Motor neuron (in vitro differentiated cells): ENCODE data around the gene PTPRD. TPM values are rescaled to one million over a fixed set of nuclear protein-coding genes. Genes with fewer than 3 reads are reported as not detected.

Source experiments
- ATAC-seq, 8 experiments: fragments of 200-7000 bp; cut with Tn5 transposase; replicated peaks in 6 of 8; 2 replicates each; pipeline ENCODE4 v1.8.0; 2021; ENCODE audit warnings: mild to moderate bottlenecking in 8 of 8, moderate library complexity in 8 of 8
- H3K27ac ChIP-seq, 2 donors: fragments of 250-450 bp; sonication (Bioruptor Pico); 2 replicates each; pipeline ENCODE4 v1.9.0; 2021; ENCODE audit warnings: antibody characterized with exemption in 2 of 2, mild to moderate bottlenecking in 2 of 2, moderate library complexity in 1 of 2
- H3K4me1 ChIP-seq, 2 donors: fragments of 250-450 bp; sonication (Bioruptor Pico); replicated peaks in 1 of 2; 2 replicates each; pipeline ENCODE4 v1.6.1; 2021; ENCODE audit warnings: antibody characterized with exemption in 2 of 2, mild to moderate bottlenecking in 2 of 2, moderate library complexity in 1 of 2
- H3K4me3 ChIP-seq, 5 donors: fragments of 250-450 bp; sonication (Bioruptor Pico); 2 replicates each; pipeline ENCODE4 v1.9.0; 2021; ENCODE audit warnings: antibody characterized with exemption in 5 of 5, mild to moderate bottlenecking in 5 of 5, moderate library complexity in 4 of 5
- WGBS, 10 experiments: fragments of 450-650 bp; shearing (Covaris generic); methylation state at CpG; one replicate each; pipeline ENCODE4 v1.0.0; 2022; 5-methylcytosine and 5-hydroxymethylcytosine counted together
- in situ Hi-C, 9 experiments: fragments of 400-800 bp; cut with MboI; loops; one replicate each; pipeline ENCODE4 v1.15.0; 2021; ENCODE audit warnings: low sequenced_read_pairs in 9 of 9, low pct_unique_long_range_greater_than_20kb in 2 of 9; ENCODE audit not compliant: unreplicated experiment in 9 of 9
- total RNA-seq, 8 experiments: library from RNA; unstranded; fragments of 300-600 nt; gene quantifications; 2 replicates each; pipeline versions ENCODE4 v1.2.3 to v1.2.4, GENCODE V29; 2022

The PTPRD gene
- total RNA-seq, 8 experiments from 2014 or later = 0.15 to 175 (median 72.8) TPM

GRCh38 chr9:10108815-10109214 lies 504.0 kb downstream of the PTPRD start:
- Histone ChIP-seq H3K27ac (no peak overlapping the region), H3K4me3 (no peak overlapping the region), H3K4me1 (peaks cover 0 to 8% of the 10 kb centered on the region in 2 donors)
- 3 to 100% (median 82%) methylated on average over 1 to 3 of the region's 3 CpGs for WGBS, 10 experiments
- ATAC-seq = no peak
- in situ Hi-C loops = no loop called here

- in situ Hi-C loops = no loop called here
- H3K4me3 ChIP-seq = no peak overlapping the region
- H3K27ac ChIP-seq = no peak overlapping the region
- ATAC-seq = no peak
- 6 to 100% (median 66%) methylated on average over 1 to 2 of the region's 2 CpGs; no CpG with 5 or more reads in 1 of the 10 experiments for WGBS, 10 experiments
- H3K4me1 ChIP-seq = peaks cover 0 to 8% of the 10 kb centered on the region in 2 donors
Measured at GRCh38 chr9:10104774-10105173, 508.0 kb downstream of the PTPRD start.

GRCh38 chr9:10095208-10095607 lies 517.6 kb downstream of the PTPRD start:
- in situ Hi-C loops = no loop called here
- Histone ChIP-seq H3K4me3 (no peak overlapping the region), H3K27ac (no peak overlapping the region), H3K4me1 (no peaks in the 10 kb centered on the region)
- WGBS, 10 experiments = 0 to 100% (median 45%) methylated on average over 1 of the region's 1 CpG; no CpG with 5 or more reads in 4 of the 10 experiments
- no peak for ATAC-seq

GRCh38 chr9:10094563-10094962 lies 518.2 kb downstream of the PTPRD start:
- Histone ChIP-seq H3K27ac (no peak overlapping the region), H3K4me3 (no peak overlapping the region), H3K4me1 (no peaks in the 10 kb centered on the region)
- 0 to 86% (median 50%) methylated on average over 1 to 3 of the region's 3 CpGs; no CpG with 5 or more reads in 1 of the 10 experiments for WGBS, 10 experiments
- ATAC-seq = no peak
- in situ Hi-C loops = no loop called here

GRCh38 chr9:10080012-10080411 lies 532.8 kb downstream of the PTPRD start:
- no peak overlapping the region for H3K4me3 ChIP-seq
- in situ Hi-C loops = no loop called here
- peak in 5 of 8 experiments; percentile 54 to 88 (median 73) for ATAC-seq
- H3K4me1 ChIP-seq = peaks cover 4 to 15% of the 10 kb centered on the region in 2 donors
- H3K27ac ChIP-seq = no peak overlapping the region

DNA sequence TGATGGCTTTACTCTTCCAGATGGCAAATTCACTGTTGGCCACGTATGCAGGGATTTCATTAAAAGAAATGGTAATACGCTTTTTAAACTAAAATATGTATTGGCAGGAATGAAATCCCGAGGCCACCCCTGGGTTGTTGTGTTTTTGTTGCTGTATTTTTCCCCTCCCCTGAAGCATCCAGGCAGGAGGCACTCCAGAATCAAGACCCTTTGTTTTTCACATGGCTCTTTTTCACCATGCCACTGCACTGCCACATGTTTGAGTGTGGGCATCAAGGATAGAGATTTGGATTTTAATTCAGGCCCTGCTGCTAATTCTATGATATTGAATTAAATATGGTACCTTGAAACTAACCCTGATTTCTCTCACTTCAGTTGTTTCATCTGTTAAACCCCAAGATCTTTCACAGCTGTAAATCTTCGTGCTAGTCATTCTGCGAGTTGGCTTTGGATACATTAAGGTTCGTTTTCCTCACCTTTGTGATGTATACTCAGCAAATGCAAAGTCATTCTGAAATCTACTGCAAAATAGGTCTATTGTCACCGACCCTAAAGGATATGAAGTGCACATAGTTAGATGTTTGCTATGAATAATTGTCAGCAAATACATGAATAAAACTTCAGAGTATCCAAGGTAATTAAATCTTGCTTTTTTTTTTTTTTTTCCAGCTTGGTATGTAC lies 533.4 kb downstream of the PTPRD start:
- ATAC-seq = peak in 4 of 8 experiments; percentile 30 to 46 (median 36)
- no peak overlapping the region for H3K27ac ChIP-seq
- in situ Hi-C loops = no loop called here
- no peak overlapping the region for H3K4me3 ChIP-seq
- WGBS, 10 experiments = 13 to 100% (median 45%) methylated on average over 1 to 7 of the region's 7 CpGs
- H3K4me1 ChIP-seq = peaks cover 4 to 15% of the 10 kb centered on the region in 2 donors

DNA sequence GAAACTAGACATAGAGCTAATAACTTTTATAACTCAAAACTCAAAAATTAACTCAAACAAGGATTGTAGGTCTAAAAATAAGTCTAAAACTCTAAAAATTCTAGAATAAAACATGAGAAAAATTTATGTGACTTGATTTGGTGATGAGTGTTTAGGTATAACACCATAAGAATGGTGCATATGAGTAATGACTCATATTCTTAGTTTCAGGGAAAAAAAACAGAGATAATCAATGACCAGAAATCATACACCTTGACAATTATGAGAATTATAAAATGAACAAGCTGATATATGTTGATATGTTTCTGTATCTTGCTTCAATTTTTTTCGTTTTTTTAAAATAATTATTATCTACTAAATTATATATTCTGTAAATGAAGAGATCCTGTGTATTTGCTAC lies 541.2 kb downstream of the PTPRD start:
- Histone ChIP-seq H3K27ac (no peak overlapping the region), H3K4me3 (no peak overlapping the region), H3K4me1 (no peaks in the 10 kb centered on the region)
- 0 to 86% (median 63%) methylated on average over 1 of the region's 1 CpG for WGBS, 10 experiments
- no peak for ATAC-seq
- in situ Hi-C loops = no loop called here

GRCh38 chr9:10062629-10063395 lies 550.0 kb downstream of the PTPRD start:
- in situ Hi-C loops = no loop called here
- 0 to 100% (median 80%) methylated on average over 1 to 3 of the region's 3 CpGs for whole genome bisulfite sequencing, 10 experiments
- no peak overlapping the region for H3K27ac ChIP-seq
- H3K4me1 ChIP-seq = peaks cover 0 to 6% of the 10 kb centered on the region in 2 donors
- H3K4me3 ChIP-seq = no peak overlapping the region
- ATAC-seq = peak in 3 of 8 experiments; percentile 39 to 74 (median 71)

GRCh38 chr9:10059044-10059443 lies 553.8 kb downstream of the PTPRD start:
- in situ Hi-C loops = no loop called here

GRCh38 chr9:10055886-10056395 lies 556.9 kb downstream of the PTPRD start:
- Histone ChIP-seq H3K4me3 (no peak overlapping the region), H3K4me1 (peaks cover 0 to 15% of the 10 kb centered on the region in 2 donors), H3K27ac (no peak overlapping the region)
- WGBS, 10 experiments = 19 to 100% (median 85%) methylated on average over 2 to 6 of the region's 6 CpGs; no CpG with 5 or more reads in 3 of the 10 experiments
- ATAC-seq = no peak
- in situ Hi-C loops = no loop called here

More at GRCh38 chr9:10059044-10059443, 553.8 kb downstream of the PTPRD start:
- 24 to 100% (median 64%) methylated on average over 1 to 3 of the region's 3 CpGs for WGBS, 10 experiments
- ATAC-seq = peak in 4 of 8 experiments; percentile 11 to 88 (median 66)
- H3K4me1 ChIP-seq = peaks cover 0 to 15% of the 10 kb centered on the region in 2 donors
- no peak overlapping the region for H3K27ac ChIP-seq
- H3K4me3 ChIP-seq = no peak overlapping the region

DNA sequence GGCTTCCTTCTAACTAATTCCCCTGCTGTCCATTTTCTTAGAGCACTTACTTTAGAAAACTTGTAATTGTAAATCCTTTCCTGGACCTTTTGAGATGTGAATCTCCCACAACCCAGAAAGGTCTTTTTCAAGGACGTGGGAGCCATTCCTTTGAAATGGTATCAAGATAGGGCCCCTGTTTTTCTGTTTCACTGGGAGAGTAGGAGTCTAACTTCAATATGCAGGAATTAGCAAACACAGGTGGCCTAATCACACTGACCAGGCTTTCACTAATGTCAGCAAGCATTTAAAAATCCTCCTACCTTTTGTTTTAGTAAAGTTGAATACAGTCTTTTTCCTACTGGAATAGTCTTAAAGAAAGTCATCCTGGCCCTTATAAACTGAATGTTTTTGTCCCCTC lies 558.3 kb downstream of the PTPRD start:
- WGBS, 10 experiments = 0 to 67% (median 27%) methylated on average over 1 of the region's 1 CpG; no CpG with 5 or more reads in 4 of the 10 experiments
- no peak for ATAC-seq
- no peak overlapping the region for H3K4me3 ChIP-seq
- in situ Hi-C loops = no loop called here
- peaks cover 0 to 12% of the 10 kb centered on the region in 2 donors for H3K4me1 ChIP-seq
- no peak overlapping the region for H3K27ac ChIP-seq

- H3K4me1 ChIP-seq = peaks cover 0 to 10% of the 10 kb centered on the region in 2 donors
- no peak overlapping the region for H3K27ac ChIP-seq
- ATAC-seq = no peak
- in situ Hi-C loops = no loop called here
- no peak overlapping the region for H3K4me3 ChIP-seq
Measured at GRCh38 chr9:10052916-10053315, 559.9 kb downstream of the PTPRD start.

- in situ Hi-C loops = no loop called here
- 0 to 100% (median 100%) methylated on average over 1 of the region's 1 CpG; no CpG with 5 or more reads in 5 of the 10 experiments for WGBS, 10 experiments
- peaks cover 0 to 10% of the 10 kb centered on the region in 2 donors for H3K4me1 ChIP-seq
- no peak for ATAC-seq
- H3K27ac ChIP-seq = no peak overlapping the region
- H3K4me3 ChIP-seq = no peak overlapping the region
Measured at GRCh38 chr9:10052181-10052580, 560.6 kb downstream of the PTPRD start.
